Stimulated activated CD4-positive, alpha-beta T cell treated with anti-CD3 and anti-CD28 coated beads, Interleukin-15, amount 100 ng/mL, for 1 hour (primary cell): ENCODE results near the gene PTPRJ.
"Not testable (repeated sequence)": the region's sequence is repeated elsewhere in the genome, so short reads cannot be mapped to it uniquely, and the experiment has no call there.

ENCODE experiments used
- DNase-seq, 2 donors: peaks; one replicate each; pipeline ENCODE4 v3.0.0-alpha.2; 2020; ENCODE audit warnings: low read depth in 1 of 2, low spot score in 1 of 2

Gene PTPRJ

DNA sequence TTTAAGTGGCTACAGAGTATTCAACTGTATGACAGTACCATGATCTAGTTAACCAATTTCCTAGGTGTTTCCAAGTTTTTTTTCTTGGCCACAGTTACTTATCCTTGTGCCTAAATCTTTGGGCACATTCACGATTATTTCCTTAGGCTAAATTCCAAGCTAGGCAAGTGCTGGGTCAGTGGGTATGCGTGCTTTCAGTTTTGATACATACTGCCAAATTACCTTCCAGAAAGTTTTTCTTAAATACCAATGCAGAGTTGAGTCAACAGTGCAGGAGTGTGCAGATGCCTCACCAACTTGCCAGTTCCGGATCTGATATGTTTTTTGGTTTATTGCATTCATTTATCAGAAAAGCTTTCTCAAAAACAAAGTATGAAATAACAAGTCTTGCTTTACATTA is 168.4 kb downstream of the PTPRJ start:
- DNase-seq = no peak

DNA sequence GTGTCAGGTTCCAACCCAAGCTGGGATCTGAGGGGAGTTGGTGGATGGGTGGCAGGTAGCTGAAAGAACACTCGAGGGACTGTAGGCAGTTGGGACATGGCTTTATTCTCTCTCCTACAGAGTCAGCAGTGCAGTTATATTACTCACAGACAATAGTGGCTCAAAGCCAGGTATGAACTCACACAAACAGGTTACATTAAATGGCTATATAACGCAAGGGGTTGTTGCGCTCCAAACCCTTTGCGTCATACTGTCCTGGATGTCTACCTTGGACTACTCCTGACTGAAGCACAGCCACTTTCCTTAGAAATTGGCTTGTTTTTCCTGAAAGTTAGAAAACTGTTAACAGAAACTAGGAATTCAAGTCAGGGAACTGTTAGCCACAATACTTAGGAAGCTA is 169.9 kb downstream of the PTPRJ start:
- DNase-seq = no peak

DNA sequence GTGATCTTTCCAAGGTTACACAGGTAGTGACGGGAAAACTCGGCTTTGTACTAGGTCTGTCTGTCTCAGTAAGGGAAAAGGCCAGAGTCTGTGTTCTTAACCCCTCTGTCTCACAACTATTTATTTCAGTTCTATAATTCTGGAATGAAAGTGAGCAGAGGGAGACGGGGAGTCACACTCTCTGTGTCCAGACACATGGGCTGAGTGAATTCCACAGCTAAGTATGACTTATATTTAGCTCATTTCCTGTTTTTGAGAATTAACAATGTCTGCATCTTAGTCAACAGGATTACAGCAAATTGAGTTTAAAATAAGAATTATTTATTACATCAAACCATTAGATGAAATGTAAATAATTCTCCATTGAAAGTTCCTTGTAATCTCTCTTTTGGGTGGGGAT is 173.8 kb downstream of the PTPRJ start:
- DNase-seq = no peak

DNA sequence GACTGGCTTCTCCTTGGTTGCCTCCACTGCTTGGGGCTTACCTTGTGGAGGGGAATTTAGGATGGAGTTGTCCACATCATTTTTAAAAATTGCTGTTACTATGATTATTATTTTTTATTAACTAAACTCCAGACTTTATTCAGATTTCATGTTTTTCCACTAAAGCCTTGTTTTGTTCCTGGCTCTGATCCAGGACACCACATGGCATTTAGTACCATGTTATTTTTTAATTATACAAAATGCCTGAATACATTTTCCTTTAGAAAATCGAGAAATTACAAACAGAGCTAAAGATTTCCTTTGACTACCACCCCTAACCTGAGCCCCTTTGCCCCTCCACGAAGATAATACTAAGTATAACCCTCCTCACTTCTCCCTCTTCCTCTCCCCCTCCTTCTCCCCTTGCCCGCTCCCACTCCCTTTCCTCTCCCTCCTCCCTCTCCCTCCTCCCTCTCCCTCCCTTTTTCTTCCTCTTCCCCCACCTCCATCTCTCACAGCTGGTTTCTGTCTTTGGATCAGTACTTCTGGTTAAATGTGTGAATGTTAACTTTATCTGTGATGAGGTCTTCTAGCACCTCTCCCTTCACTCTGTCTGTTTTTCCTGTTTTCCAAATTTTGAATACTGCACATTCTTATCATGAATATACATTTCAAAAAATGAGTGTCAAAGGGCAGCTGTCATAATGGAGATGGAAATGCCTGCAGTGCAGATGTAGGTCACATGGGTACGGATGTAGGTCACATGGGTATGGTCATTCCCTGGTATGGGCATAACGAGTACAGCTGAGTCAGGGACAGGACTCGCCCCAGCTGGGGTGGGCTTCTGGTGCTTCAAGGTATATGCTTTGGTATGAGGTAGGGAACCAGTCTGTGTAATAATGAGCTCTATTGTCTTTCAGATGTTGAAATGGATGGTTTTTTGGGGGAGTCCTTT is 181.9 kb downstream of the PTPRJ start:
- no peak for DNase-seq

DNA sequence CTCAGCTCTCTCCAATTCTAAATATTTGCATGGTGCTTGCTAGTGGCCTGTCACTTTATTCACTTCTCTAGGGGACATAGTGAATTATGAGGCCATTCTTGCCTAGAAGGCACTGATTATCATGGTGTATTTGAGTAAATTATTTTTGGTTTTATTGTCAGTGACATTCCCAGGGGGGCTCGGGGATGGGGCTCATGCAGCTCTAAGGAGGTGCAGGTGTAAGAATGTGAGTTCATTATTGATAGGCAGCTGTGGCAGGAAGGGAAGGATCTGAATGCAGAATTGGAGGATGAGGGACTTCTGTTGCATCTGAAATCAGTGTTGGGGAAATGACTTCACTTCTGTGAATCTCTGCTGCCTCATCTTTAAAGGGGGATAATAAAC is 182.5 kb downstream of the PTPRJ start:
- no peak for DNase-seq

DNA sequence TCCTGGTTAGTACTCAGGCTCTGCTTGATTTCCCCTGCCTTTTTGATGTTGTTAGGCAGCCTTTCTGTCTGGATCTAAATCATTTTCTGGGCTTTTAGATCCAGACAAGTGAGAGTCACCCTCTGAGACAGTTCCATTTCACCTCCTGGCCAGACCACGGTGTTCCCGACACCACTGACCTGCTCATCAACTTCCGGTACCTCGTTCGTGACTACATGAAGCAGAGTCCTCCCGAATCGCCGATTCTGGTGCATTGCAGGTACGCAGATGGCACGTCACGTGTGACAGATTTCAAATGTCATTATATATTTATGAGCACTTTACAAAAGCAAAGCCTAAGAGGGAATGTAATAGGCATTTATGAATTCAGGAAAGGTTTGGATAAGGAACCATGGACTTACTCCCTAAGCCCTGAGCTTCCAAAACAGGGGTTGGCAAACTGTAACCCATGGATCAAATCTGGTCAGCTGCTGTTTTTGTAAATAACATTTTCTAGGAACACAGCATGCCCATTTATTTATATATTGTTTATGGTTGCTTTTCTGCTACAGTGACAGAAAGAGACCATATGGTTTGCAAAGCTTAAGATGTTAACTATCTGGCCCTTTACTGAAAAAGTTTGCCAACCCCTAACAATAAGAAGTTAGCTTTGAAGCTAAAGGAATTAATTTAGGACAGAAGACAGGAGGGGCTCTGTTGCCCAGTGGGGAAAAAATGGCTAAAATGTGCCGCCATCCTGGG is 183.2 kb downstream of the PTPRJ start:
- DNase-seq = no peak

DNA sequence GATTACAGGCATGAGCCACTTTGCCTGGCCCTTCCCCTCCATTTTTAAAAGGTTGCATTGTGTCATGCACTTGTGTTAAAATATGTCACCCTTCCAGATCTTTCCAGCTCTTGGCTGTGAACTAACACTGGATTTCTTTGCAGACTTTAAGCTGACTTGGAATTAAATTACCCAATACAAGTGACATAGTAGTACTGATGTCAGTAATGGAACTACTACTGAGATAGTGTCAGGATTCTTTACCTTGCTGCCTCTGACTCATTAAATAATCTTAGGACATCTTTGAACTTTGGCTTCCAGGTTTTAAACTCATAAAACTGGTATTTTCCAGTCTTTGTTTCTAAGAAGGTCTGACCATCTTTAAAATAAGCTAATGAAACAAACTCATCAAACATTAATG is 184.5 kb downstream of the PTPRJ start:
- no peak for DNase-seq

DNA sequence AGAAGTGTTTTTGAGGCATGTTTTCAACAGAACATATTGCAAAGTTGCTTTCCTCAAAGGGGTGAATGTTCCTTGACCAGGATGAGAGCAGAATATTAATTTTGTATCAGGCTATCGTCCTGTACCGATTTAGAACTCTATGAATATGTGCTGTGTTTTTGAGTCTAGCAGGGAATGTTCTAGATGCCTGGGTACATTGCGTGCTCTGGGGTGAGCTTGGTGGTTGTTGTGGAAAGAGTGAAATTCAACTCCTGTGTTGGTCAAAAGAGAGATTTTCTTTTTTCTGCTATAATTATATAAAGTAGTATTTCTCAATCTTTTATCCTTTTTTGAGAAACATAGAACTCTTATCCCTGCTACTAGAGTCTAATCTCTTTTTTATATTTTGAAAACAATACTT is 185.1 kb downstream of the PTPRJ start:
- DNase-seq = no peak

DNA sequence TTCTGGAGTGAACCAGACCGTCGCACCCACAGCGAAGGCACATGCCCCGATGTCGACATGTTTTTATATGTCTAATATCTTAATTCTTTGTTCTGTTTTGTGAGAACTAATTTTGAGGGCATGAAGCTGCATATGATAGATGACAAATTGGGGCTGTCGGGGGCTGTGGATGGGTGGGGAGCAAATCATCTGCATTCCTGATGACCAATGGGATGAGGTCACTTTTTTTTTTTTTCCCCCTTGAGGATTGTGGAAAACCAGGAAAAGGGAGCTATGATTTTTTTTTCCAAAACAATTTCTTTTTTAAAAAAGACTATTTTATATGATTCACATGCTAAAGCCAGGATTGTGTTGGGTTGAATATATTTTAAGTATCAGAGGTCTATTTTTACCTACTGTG is 187.0 kb downstream of the PTPRJ start:
- no peak for DNase-seq

DNA sequence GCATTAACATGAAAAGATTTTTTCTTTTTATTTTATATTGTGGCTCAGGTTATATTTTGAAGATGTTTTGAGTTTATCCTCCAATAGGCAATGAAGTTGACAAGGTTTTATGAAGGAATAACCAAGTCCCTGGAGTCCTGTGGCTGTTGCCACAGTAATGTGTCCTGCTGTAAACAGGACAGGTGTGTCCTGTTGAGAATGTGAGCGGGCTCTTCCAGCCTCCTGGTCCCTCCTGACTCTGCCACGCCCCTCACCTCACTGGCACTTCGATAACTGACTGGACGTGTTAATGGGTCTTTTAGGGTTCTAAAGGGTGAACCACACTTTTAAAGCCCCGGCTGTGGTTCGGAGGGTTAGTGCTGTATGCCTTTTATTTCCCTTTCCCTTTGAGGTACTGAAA is 188.5 kb downstream of the PTPRJ start:
- no peak for DNase-seq

DNA sequence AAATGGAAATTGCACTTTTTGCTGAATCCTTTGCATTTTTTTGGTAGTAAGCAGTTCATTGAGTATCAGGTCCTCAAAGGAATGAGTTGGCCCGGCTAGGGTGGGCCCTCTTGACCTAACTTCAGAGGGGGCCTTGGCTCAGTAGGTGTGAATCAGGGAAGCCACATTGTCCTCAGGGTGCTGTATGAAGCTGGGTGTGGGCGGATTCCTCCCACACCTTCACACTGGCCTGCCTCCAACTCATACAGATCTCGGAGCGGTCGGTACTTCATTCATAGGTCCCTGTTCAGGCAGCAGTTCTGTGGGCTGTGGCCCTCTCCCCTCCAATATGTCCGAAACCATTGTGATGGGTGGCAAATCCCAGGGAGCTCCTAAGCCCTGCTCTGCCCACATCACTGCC is 188.9 kb downstream of the PTPRJ start:
- DNase-seq = no peak

DNA sequence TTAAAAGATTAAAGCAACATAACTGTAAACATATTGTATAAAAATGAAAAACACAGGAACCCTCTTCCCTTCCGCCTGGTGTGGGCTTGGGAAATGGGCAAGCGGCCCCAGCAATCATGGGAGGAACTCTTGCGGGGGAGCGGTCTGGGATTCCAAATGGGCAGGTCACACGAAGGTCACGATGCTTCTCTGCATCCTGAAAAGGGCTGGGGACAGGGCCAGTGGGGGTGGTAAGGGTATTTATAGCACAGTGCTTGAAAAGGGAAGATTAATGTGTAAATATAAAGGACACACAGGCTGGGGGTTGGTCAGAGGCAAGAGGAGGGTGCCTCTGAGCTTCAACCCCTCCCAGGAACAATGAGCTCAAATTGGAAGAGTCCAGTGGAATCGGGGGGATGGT is 189.4 kb downstream of the PTPRJ start:
- DNase-seq = no peak

DNA sequence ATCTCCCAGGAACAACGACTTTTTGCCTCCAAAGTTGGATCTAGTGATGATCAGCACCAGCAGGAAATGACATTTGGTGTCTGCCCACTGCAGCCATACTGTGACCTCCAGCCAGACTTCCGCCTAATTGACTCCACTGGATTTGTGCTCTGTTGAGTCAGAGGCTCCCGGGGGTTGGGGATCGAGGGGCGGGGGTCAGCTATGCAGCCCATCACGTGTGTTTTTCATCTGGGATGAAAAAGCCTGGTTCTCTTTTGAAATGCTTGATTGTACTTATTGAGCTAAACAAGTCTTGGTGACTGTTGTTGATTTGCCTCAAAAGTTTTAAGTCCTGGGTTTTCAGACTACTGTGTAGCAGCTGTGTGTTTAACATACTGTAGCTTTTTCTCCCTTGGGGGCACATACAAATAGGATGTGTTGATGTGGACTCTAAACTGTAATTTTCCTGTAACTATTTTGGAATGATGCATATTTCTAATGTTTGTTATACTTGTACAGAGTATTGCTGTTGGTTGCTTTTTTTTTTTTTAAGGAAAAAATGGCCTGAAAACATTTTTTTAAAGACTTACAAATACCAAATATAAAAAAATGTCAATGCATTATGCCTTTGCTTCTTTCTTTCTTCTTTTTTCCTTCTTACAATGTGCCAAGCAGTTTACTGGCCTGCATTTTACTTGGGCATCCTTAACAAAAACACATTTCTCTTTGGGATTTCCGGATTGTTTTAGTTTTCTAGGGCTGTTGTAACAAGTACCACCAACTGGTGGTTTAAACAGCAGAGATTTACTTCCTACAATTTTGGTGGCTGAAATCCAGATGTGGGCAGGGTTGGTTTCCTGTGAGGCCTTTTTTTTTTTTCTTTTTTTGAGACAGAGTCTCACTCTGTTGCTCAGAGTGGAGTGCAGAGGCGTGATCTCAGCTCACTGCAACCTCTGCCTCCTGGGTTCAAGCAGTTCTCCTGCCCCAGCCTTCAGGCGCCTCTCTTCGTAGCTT is 190.2 kb downstream of the PTPRJ start:
- no peak for DNase-seq

DNA sequence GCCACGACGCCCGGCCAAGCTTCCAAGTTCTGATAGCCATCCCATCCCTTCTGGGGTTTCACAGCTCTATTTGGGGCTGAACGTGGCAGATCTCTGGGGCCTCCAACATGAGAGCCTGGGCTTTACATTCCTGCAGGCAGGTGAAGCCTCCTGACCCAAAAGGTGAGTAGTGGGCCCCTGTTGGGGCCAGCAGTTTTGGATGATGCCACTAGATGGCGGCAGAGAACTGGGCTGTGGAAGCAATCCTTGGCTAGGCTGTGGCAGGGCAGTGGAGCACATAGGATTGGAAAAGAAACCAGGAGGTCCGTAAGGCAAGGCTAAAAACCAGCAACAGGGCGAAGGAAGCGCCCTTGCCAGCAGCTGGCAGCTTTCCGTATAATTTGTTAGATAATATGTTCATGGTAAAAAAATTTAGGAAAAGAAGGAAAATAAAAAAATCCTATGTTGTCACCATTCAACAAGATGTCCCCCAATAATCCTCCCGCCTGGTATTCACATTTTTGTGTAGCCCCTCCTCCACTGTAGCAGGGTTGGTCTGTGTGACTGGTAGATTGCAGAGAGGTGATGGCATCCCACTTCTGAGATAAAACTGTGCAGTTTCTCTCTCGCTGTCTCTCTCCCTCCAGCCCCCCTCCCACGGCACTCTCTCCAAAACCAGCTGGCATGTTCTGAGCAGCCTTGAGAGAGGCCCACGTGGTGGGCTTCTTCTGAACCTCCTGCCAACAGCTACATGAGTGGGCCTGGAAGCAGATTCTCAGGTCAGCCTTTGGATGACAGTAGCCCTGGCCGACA is 192.7 kb downstream of the PTPRJ start:
- DNase-seq = peak; percentile 6 to 50

DNA sequence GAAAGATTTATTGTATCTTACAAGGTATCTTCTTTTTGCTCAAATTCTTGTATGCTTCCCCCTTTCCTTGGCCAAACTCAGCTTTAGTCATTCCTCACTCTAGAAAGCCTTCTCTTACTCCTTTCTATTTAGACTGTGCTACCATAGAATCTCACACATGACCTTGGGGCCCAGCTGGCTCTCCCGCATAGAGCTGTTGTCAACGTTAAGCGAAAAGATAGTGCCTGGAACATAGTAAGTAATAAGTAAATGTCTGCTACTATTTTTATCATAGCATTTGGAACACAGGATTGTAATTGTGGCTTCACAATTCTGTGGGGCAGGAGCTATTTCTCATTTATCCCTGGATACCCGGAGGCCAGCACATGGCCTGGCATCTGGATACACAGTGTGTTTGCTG is 197.3 kb downstream of the PTPRJ start:
- DNase-seq = no peak

DNA sequence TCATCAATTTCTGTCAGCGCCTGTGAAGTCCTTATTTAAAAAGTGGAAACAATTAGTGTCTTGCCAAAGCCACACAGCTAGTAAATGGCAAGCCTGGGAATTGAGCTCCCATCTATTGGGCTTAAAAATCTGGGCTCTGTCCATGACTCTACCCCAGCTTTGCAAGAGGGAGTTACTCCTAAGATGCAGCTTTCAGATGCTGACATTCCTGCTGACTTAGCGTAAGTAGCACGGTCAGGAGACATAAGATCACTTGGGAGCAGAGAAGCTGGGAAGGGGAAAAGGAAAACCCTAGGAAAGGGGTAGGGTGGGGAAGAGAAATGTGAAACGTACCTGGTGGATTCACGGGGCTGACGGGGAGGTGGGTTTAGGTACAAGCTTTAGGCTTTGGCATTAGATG is 200.3 kb downstream of the PTPRJ start:
- DNase-seq = no peak

DNA sequence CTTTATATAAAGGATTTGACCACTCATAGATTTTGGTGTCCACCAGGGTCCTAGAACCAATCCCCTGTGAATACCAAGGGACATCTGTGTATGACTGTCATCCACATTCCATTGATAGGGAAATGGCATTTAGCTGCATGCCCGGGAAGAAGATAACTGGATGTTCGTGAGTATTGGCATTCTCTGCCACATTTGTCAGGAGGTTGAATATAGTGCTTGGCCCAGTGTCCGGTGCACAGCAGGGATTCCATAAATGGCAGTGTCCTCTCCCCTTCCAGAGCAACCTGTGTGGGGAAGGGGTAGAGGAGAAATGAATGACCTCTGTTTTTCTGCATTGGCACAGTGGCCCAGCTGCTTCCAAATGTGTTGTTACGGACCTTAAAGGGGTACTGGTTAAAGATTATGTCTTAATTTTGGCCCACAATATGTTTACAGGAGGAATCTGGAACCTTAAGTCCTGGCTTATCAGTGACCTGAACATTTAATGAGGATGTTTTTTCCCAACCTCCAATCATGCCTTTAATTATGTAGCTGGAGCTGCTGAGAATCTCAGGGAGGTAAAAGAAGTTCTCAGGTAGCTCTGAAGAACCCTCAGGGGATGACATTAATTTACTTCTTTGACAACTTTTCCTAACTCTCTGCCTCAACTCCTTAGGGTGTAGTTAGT is 202.6 kb downstream of the PTPRJ start:
- DNase-seq = no peak

DNA sequence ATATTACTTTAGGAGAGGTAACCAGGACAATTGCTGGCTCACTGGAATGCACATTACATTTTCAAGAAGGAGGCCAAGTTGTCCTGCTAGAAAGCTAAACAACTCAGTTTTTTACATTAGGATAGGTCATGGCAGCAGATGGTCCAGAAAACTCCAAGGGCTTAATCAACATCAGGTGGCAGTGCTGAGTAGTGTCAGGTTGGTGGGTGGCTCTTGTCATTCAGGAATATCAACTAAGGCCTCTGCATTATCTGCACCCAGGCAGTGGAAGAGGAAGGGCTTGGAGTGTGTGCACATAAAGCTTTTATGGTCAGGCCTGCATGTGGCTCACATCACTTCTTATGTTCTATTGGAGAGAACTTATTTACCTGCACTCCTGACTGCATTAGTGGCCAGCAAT is 204.1 kb downstream of the PTPRJ start:
- DNase-seq = no peak

DNA sequence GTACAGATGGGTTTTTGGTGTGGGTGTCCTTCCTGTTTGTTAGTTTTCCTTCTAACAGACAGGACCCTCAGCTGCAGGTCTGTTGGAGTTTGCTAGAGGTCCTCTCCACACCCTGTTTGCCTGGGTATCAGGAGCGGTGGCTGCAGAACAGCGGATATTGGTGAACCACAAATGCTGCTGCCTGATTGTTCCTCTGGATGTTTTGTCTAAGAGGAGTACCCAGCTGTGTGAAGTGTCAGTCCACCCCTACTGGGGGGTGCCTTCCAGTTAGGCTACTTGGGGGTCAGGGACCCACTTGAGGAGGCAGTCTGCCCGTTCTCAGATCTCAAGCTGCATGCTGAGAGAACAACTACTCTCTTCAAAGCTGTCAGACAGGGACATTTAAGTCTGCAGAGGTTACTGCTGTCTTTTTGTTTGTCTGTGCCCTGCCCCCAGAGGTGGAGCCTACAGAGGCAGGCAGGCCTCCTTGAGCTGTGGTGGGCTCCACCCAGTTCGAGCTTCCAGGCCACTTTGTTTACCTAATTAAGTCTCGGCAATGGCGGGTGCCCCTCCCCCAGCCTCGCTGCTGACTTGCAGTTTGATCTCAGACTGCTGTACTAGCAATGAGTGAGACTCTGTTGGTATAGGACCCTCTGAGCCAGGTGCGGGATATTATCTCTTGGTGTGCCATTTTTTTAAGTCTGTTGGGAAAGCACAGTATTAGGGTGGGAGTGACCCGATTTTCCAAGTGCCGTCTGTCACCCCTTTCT is 210.7 kb downstream of the PTPRJ start:
- DNase-seq = not testable (repeated sequence)
